Measurements from ENCODE around the gene GYPA.
"Not testable (repeated sequence)": the region's sequence is repeated elsewhere in the genome, so short reads cannot be mapped to it uniquely, and the experiment has no call there.

GYPA gene

GRCh38 chr4:144169211-144169610, 28.7 kb upstream of the GYPA start:
- no peak for DNase-seq (ENCODE audit: low read depth)
- H3K9ac ChIP-seq (ENCODE audit: low read length): no peak overlapping the region
- no peak overlapping the region for H3K4me3 ChIP-seq (ENCODE audit: low read length)
- no peaks in the 10 kb centered on the region for H3K27me3 ChIP-seq (replicated peaks; ENCODE audit: control insufficient read depth, insufficient read depth, low read length)
- no peaks in the 10 kb centered on the region for H3K4me1 ChIP-seq (ENCODE audit: control insufficient read depth, insufficient read depth, low read length)
- H3K36me3 ChIP-seq (ENCODE audit: control insufficient read depth, insufficient read depth, low read length, severe bottlenecking): no peaks in the 10 kb centered on the region
- no peaks in the 10 kb centered on the region for H3K9me3 ChIP-seq (ENCODE audit: control insufficient read depth, low read length)

DNA sequence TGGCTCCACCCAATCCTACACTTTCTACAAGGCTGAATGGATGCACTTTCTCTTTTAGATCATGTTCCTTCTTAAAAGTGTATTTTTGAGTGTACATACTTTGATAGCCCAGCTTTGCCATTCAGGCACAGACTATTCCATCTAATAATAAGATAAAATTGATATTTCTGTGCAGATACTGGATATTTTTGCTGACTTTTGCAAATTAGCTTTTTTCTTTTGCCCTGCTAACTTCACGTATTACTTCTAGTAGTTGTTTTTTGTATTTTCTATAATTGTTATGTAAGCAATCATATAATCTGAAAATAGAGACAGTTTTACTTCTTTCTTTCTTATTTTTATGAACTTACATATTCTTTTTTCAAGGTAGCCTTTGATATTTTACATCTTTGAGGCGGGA, 13.5 kb upstream of the GYPA start:
- H3K4me3 ChIP-seq (ENCODE audit: low read length): no peak overlapping the region
- H3K27me3 ChIP-seq (replicated peaks; ENCODE audit: control insufficient read depth, insufficient read depth, low read length): no peaks in the 10 kb centered on the region
- no peak for DNase-seq (ENCODE audit: low read depth)
- no peaks in the 10 kb centered on the region for H3K9me3 ChIP-seq (ENCODE audit: control insufficient read depth, low read length)
- H3K9ac ChIP-seq (ENCODE audit: low read length): no peak overlapping the region
- no peaks in the 10 kb centered on the region for H3K4me1 ChIP-seq (ENCODE audit: control insufficient read depth, insufficient read depth, low read length)
- no peaks in the 10 kb centered on the region for H3K36me3 ChIP-seq (ENCODE audit: control insufficient read depth, insufficient read depth, low read length, severe bottlenecking)

DNA sequence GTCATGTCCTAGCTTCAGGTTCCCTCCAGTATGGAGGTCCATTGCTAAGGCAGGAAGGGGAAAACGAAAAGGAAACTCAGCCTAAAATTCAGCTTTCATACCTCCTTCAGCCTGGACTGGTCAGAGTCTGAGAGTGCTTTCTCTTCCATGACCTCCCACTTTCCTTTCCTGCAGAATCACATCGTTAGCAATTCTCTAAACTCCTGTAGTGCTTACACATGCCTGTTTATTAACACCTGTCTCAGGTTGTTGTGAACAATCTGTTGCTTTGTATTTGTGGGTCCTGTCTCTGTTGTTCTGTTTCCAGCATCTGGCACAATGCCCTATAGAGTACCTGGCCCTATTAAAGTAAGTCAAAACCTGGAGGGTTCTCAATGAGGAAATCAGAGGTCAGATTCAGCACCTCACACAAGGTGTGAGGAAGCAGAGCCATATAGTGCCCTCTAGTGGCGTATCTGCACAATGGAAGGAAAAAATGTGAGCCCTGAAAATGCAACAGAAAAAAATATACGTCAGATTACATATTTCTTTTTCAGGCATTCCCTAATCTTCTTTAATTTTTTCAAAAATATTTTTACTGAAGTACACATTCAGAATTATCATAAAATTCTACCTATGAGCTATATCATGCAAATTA, 2.3 kb upstream of the GYPA start:
- not testable (repeated sequence) for H3K9ac ChIP-seq (ENCODE audit: low read length); H3K9me3 ChIP-seq (ENCODE audit: control insufficient read depth, low read length); H3K4me3 ChIP-seq (ENCODE audit: low read length); H3K36me3 ChIP-seq (ENCODE audit: control insufficient read depth, insufficient read depth, low read length, severe bottlenecking); H3K4me1 ChIP-seq (ENCODE audit: control insufficient read depth, insufficient read depth, low read length); H3K27me3 ChIP-seq (replicated peaks; ENCODE audit: control insufficient read depth, insufficient read depth, low read length)
- peak; percentile 50 for DNase-seq (ENCODE audit: low read depth)

GRCh38 chr4:144141493-144141892, 975 bp upstream of the GYPA start:
- Histone ChIP-seq H3K9ac (ENCODE audit: low read length) (no peak overlapping the region), H3K27me3 (replicated peaks; ENCODE audit: control insufficient read depth, insufficient read depth, low read length) (no peaks in the 10 kb centered on the region), H3K4me3 (ENCODE audit: low read length) (no peak overlapping the region), H3K4me1 (ENCODE audit: control insufficient read depth, insufficient read depth, low read length) (no peaks in the 10 kb centered on the region), H3K9me3 (ENCODE audit: control insufficient read depth, low read length) (no peaks in the 10 kb centered on the region), H3K36me3 (ENCODE audit: control insufficient read depth, insufficient read depth, low read length, severe bottlenecking) (no peaks in the 10 kb centered on the region)
- no peak for DNase-seq (ENCODE audit: low read depth)

- not testable (repeated sequence) for H3K36me3 ChIP-seq (ENCODE audit: control insufficient read depth, insufficient read depth, low read length, severe bottlenecking); H3K4me1 ChIP-seq (ENCODE audit: control insufficient read depth, insufficient read depth, low read length); H3K27me3 ChIP-seq (replicated peaks; ENCODE audit: control insufficient read depth, insufficient read depth, low read length); H3K4me3 ChIP-seq (ENCODE audit: low read length); H3K9me3 ChIP-seq (ENCODE audit: control insufficient read depth, low read length); DNase-seq (ENCODE audit: low read depth); H3K9ac ChIP-seq (ENCODE audit: low read length)
These were observed 527 bp downstream of the GYPA start for GRCh38 chr4:144139991-144140390.

DNA sequence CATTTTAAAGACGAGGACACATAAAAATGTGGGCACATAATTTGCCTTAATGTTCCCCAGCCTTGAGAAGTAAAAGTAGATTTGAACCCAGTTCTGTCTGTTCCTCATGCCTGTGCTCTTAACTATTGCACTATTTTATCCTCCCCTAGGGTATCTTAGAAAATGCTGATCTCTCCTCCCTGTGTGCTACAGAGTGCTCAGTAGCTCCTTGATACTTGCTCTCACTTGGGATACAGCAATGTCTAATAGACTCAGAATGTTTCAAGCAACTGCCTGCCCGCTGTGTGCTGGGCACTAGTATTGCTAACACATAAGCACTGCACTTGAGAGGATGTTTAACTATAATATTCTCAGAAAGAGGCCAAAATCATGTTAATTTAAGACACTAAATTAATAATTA, 971 bp downstream of the GYPA start:
- H3K9ac ChIP-seq (ENCODE audit: low read length); H3K27me3 ChIP-seq (replicated peaks; ENCODE audit: control insufficient read depth, insufficient read depth, low read length); H3K4me3 ChIP-seq (ENCODE audit: low read length); H3K4me1 ChIP-seq (ENCODE audit: control insufficient read depth, insufficient read depth, low read length); H3K36me3 ChIP-seq (ENCODE audit: control insufficient read depth, insufficient read depth, low read length, severe bottlenecking); DNase-seq (ENCODE audit: low read depth); H3K9me3 ChIP-seq (ENCODE audit: control insufficient read depth, low read length): not testable (repeated sequence)

DNA sequence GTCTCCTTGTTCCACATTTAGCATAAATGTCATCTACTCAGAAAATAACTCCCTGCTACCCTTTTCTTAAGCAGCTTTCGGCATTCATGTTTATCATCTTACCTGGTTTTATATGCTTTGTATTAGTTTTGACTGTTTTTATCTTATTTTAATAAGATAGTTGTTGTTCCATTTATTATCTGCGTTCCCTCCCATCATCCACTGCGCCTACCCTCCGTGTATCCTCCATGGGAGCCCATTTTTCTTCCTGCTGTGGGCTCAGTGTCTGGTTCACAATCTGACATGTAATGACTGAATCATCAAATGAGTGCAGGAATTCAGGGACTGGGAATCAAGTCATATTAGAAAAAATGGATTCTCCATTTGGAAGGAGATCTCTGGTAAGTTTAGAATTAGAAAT, 2.3 kb downstream of the GYPA start:
- H3K9ac ChIP-seq (ENCODE audit: low read length); H3K4me1 ChIP-seq (ENCODE audit: control insufficient read depth, insufficient read depth, low read length); H3K27me3 ChIP-seq (replicated peaks; ENCODE audit: control insufficient read depth, insufficient read depth, low read length); H3K9me3 ChIP-seq (ENCODE audit: control insufficient read depth, low read length); DNase-seq (ENCODE audit: low read depth); H3K4me3 ChIP-seq (ENCODE audit: low read length); H3K36me3 ChIP-seq (ENCODE audit: control insufficient read depth, insufficient read depth, low read length, severe bottlenecking): not testable (repeated sequence)

DNA sequence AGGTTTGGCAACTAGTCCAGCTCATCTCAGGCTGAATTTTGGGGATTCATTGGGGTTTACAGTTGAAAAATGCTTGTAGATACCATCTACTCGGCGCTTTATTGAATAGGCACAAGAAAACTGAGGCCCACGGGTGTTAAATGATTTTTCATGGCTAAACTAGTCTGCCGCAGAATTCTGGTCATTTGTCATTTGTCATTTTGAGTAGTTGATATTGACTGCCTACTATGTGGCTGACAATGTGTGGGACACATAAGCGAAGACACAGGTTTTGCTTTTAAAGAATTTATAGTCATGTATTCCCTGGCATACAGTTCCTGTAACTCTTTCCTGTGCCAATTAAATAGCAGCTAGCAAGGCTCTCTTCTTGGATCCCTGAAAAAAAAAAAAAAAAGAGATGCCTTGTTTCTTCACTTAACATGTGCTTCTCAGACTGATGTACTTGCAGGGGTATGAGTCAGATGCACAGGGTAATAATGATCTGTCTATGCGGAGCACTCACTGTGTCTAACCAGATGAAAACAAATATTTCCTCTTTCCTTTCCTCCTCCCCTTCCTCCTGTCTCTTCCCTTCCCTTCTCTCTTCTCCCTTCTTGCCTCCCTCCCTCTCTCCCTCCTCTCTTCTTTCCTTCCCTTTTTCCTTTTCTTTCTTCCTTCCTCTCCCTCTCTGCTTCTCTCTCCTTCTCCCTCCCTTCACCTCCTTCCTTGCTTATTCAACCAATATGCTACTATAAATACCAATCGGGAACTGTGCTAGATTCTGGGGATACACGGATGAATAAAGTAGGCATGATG, 3.2 kb downstream of the GYPA start:
- not testable (repeated sequence) for H3K9ac ChIP-seq (ENCODE audit: low read length); H3K36me3 ChIP-seq (ENCODE audit: control insufficient read depth, insufficient read depth, low read length, severe bottlenecking); H3K27me3 ChIP-seq (replicated peaks; ENCODE audit: control insufficient read depth, insufficient read depth, low read length); DNase-seq (ENCODE audit: low read depth); H3K4me3 ChIP-seq (ENCODE audit: low read length); H3K9me3 ChIP-seq (ENCODE audit: control insufficient read depth, low read length); H3K4me1 ChIP-seq (ENCODE audit: control insufficient read depth, insufficient read depth, low read length)

GRCh38 chr4:144136189-144136588, 4.3 kb downstream of the GYPA start:
- not testable (repeated sequence) for DNase-seq (ENCODE audit: low read depth); H3K9ac ChIP-seq (ENCODE audit: low read length); H3K9me3 ChIP-seq (ENCODE audit: control insufficient read depth, low read length); H3K36me3 ChIP-seq (ENCODE audit: control insufficient read depth, insufficient read depth, low read length, severe bottlenecking); H3K4me3 ChIP-seq (ENCODE audit: low read length); H3K27me3 ChIP-seq (replicated peaks; ENCODE audit: control insufficient read depth, insufficient read depth, low read length); H3K4me1 ChIP-seq (ENCODE audit: control insufficient read depth, insufficient read depth, low read length)

- H3K9me3 ChIP-seq (ENCODE audit: control insufficient read depth, low read length); H3K36me3 ChIP-seq (ENCODE audit: control insufficient read depth, insufficient read depth, low read length, severe bottlenecking); H3K4me1 ChIP-seq (ENCODE audit: control insufficient read depth, insufficient read depth, low read length); H3K4me3 ChIP-seq (ENCODE audit: low read length); DNase-seq (ENCODE audit: low read depth); H3K9ac ChIP-seq (ENCODE audit: low read length); H3K27me3 ChIP-seq (replicated peaks; ENCODE audit: control insufficient read depth, insufficient read depth, low read length): not testable (repeated sequence)
These were observed 10.4 kb downstream of the GYPA start for GRCh38 chr4:144130167-144130566.

- H3K9me3 ChIP-seq (ENCODE audit: control insufficient read depth, low read length); H3K27me3 ChIP-seq (replicated peaks; ENCODE audit: control insufficient read depth, insufficient read depth, low read length); H3K36me3 ChIP-seq (ENCODE audit: control insufficient read depth, insufficient read depth, low read length, severe bottlenecking); DNase-seq (ENCODE audit: low read depth); H3K4me3 ChIP-seq (ENCODE audit: low read length); H3K9ac ChIP-seq (ENCODE audit: low read length); H3K4me1 ChIP-seq (ENCODE audit: control insufficient read depth, insufficient read depth, low read length): not testable (repeated sequence)
These were observed 11.1 kb downstream of the GYPA start for GRCh38 chr4:144129336-144129875.

Data from adipocyte (in vitro differentiated cells).